B cell (primary cell): ENCODE results near the gene RHOBTB3.

Experiments
- EZH2 ChIP-seq: IDR thresholded peaks from 2 replicates; pipeline ENCODE4 v1.6.1; 2012; ENCODE audit warnings: borderline replicate concordance, low read depth, mild to moderate bottlenecking, moderate library complexity, low read length; ENCODE audit not compliant: insufficient read depth, poor library complexity, severe bottlenecking
- TF ChIP-seq, protein P1 (sequence below): fragments of 200-600 bp; IDR thresholded peaks from one replicate; pipeline ENCODE4 v1.8.0; 2022; ENCODE audit warnings: antibody characterized with exemption, mild to moderate bottlenecking

DNA sequence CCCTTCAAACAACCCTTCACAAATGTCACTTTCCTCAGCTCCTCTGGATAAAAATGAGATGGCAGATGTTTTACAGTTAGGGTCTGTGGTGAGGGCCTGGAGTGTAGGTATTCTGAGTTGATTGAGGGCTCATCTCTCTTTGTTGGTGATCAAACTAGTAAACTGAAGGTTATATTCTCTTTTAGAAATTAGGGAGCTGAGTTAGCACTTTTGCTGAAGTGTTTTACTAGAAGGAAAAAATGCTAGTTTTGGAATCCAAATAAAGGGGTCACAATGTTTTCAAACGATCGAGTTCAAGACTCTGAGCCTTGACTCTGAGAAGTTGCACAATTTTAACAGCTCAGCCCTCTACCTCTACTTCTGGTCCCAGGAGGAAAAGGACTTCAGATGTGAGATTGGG, 23.4 kb downstream of the RHOBTB3 start:
- TF ChIP-seq, protein P1, sequence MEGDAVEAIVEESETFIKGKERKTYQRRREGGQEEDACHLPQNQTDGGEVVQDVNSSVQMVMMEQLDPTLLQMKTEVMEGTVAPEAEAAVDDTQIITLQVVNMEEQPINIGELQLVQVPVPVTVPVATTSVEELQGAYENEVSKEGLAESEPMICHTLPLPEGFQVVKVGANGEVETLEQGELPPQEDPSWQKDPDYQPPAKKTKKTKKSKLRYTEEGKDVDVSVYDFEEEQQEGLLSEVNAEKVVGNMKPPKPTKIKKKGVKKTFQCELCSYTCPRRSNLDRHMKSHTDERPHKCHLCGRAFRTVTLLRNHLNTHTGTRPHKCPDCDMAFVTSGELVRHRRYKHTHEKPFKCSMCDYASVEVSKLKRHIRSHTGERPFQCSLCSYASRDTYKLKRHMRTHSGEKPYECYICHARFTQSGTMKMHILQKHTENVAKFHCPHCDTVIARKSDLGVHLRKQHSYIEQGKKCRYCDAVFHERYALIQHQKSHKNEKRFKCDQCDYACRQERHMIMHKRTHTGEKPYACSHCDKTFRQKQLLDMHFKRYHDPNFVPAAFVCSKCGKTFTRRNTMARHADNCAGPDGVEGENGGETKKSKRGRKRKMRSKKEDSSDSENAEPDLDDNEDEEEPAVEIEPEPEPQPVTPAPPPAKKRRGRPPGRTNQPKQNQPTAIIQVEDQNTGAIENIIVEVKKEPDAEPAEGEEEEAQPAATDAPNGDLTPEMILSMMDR: no peak
- TF ChIP-seq EZH2: no peak
